ENCODE data around the gene VPS18.

GRCh38 chr15:40906091-40906990 is 12.1 kb downstream of the VPS18 start:
- peak; percentile 80 to 99 (median 96) for TF ChIP-seq CTCF (IDR thresholded peaks at IDR 0.05)
- TF ChIP-seq POLR2A (IDR thresholded peaks at IDR 0.05): peak; percentile 72 to 82

Data from Peyer's patch (tissue), 4 donors.